HG03520 (cell line): ENCODE measurements around the gene LHX4.

Experiments used
- ATAC-seq: cut with Tn5 transposase; IDR thresholded peaks from one replicate; pipeline ENCODE4 v1.9.1; 2021; ENCODE audit warnings: mild to moderate bottlenecking, moderate library complexity; ENCODE audit not compliant: unreplicated experiment

Gene LHX4

DNA sequence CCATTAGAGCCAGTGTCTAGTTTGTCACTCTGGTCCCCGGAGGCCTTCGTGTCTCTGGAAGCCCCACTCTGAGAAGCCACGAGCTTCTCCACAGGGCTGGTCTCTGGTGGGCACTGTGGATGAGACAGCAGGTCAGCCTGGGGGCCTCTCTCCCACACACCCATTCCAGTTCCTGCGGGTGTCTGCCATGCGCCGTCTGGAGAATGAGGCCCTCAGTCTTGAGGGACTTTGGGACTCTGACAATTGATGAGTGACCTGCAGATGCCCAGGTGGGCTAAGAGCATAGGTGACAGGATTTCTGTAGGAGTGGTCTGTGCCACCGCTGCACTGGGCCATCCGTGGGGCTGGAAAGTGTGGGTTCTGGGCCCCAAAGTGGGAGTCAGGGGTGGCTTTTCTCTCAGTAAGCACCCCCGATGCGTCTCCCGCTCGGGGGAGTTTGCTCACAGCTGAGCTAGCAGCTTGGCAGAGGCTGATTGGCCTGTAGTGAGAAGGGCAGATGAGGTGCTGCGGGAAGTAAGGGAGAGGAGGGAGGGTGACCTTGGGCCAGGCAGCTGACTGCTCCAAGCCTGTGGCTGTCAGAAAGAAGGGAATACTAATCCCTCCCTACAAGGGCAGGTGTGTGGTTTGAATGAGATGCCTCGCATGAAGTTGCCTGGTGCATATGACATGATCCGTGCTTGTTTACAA is 26.4 kb downstream of the LHX4 start:
- no peak for ATAC-seq

DNA sequence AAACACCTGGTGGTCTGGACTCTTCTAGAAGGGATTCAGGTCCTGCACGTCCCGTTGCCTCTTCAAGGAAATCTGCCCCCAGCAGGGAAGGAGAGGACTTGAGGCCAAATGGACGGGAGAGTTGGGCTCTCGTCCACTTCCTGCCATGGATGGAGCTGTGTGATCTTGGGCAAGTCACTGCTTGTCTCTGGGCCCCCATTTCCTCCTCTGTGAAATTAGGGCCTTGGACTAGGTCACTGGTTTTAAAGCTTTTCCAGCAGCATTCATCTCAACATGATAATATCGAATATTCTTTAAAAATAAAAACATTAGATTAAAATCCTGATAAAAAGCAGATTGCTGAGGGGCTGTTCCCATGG is 26.9 kb downstream of the LHX4 start:
- ATAC-seq = no peak

DNA sequence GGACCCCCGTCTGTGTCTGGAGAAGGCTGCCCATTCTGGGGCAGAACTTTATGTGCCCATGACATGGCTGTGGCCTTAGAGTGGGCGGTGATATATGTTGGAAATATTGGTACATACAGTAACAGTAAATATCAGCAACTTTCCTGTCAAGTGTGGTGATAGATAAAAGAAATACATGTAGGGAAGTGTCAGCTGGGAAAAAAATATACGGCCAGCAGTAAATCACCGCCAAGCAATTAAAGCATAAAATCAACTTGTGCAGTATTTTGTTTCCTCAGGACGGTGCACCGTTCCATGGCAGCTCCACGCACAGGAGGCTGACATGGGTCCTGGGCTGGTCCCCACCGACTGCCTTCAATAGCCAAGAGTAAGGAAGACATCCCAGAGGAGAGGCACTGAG is 27.4 kb downstream of the LHX4 start:
- ATAC-seq = no peak

DNA sequence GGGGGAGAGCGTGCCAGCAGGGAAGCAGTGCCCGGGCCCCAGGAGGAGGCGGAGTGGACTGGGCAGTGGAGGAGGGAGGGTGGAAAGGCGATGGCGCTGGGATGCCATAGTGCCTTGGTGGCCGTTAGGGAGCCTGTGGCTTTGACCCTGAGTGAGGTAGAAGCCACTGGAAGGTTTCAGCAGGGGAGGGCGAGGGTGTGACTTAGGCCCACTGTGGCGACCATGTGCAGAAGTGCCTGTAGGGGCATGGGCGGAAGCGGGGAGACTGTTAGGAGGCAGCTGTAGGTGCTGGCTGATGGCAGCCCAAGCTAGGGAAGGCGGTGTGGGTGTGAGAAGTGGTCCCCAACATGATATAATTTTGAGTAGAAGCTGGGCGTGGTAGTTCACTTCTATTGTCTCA is 28.2 kb downstream of the LHX4 start:
- no peak for ATAC-seq

- ATAC-seq = no peak
Observed at GRCh38 chr1:180258935-180259334, 28.9 kb downstream of the LHX4 start.

DNA sequence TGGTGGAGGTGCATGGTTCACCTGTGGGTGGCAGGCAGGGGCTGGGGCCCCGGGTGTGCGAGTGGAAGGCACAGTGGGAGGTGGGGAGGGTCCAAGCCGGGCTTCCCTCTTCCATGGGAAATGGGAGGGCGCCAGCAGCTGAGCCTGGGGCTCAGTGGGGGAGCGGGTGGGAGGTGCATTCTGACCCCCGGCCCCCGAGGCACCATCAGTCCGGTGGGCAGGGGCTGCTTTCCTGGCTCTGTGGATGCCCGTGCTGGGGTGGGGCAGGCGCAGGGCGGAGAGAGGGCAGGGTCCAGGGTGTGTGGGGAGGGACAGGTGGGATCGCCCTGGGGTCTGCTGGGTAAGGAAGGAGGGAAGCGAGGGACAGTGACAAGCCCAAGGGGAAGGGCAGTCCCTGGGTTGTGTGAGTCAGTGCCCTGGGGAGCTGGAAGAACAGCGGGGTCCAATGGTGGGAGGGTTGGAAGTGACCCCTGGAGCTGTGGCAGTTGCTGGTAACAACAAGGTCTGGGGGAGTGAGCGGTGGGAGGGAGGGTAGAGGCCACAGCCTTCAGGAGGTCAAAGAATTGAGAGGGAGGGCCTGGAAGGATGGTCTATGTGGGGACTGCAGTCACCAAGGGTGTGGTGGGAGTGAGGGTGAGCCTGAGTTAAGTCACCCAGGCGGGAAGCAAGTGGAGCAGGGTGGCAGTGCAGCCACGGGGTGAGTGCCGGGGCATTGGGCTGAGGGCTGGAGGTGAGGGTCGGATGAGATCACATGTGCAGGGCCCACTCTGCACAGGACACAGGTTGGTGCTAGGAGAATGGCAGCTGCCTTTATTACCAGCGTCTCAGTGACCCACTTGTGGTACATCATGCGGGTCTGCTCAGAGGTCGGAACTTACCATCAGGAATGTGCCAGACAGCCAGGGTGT is 29.6 kb downstream of the LHX4 start:
- no peak for ATAC-seq

GRCh38 chr1:180260541-180260940 is 30.5 kb downstream of the LHX4 start:
- no peak for ATAC-seq

DNA sequence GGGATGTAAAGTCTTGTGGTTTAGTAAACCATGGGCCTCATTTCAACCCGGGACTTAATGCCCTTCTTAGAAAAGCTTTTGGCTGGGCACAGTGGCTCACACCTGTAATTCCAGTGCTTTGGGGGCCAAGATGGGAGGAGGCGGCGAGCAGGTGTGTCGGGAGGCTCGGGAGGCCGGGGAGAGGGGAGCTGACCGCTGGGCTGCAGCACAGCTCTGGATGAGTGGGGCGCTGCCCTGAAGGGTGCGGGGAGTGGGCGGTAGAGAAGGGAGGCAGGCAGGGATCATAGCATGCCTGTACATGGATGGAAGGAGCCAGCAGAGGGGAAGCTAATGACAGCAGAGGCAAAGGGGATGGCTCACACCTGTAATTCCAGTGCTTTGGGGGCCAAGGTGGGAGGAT is 31.0 kb downstream of the LHX4 start:
- no peak for ATAC-seq

- no peak for ATAC-seq
Observed at GRCh38 chr1:180261524-180262155, 31.6 kb downstream of the LHX4 start.

DNA sequence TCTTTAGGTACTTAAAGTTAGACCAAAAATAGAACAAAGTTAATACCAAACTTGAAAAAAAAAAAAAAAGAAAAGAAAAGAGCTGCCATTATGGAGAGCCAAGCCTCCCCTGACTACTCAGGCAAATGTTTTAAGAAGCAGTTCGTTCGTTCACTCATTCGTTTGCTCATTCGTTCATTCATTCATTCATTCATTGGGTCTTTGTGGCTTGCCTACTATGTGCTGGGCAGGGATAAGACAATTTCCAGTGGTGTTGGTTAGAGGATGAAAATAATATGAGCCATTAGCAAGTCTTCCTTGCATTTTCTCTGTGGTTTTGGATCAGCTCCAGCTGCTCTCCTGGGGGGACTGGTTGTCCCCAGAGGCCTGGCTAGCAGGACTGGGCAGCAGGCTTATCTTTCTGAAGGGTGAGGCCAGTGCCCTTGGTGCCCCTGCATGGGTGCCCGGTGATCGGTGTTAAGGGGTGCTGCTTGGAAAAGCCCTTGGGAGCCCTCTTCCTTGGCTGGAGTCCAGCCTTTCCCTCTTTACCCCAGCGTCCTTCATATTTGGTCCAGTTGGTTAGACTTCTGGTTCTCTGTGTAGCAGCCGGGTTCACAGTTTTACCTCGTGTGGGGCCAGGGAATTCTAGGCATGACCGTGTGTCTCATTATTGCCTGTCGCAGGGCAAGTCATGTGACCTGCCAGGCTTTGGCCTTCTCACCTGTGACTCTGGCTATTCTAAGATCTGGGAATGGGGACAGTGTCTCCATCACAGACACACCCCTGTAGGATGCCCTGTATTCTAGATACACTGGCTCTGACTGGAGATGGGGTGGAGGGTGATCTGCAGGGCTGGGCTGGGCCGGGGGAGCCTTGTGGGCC is 32.8 kb downstream of the LHX4 start:
- ATAC-seq = no peak

DNA sequence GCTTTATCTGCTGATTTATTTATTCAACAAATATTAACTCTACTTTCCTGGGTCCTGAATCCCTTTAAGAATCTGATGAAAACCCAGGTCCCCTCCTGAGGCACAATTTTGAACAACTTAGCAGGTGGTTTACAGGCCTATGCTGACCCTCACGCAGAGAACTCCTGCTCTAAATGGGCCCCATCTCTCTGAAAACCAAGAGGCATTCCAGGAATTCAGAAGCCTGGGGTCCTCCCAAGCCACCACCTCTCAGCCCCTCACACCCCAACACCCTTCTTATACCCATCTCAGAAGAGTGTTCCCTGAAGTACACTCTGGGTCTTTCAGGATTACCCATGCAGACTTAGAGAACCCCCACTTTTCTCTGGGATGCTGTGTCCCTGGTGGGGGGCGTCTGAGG is 34.5 kb downstream of the LHX4 start:
- no peak for ATAC-seq

- ATAC-seq = no peak
Observed at GRCh38 chr1:180265201-180265600, 35.1 kb downstream of the LHX4 start.

GRCh38 chr1:180265871-180266270 is 35.8 kb downstream of the LHX4 start:
- no peak for ATAC-seq

- ATAC-seq = no peak
Observed at GRCh38 chr1:180266275-180267210, 36.5 kb downstream of the LHX4 start.

- ATAC-seq = no peak
Observed at GRCh38 chr1:180267211-180267561, 37.1 kb downstream of the LHX4 start.

- ATAC-seq = no peak
Observed at GRCh38 chr1:180267761-180268555, 37.9 kb downstream of the LHX4 start.

DNA sequence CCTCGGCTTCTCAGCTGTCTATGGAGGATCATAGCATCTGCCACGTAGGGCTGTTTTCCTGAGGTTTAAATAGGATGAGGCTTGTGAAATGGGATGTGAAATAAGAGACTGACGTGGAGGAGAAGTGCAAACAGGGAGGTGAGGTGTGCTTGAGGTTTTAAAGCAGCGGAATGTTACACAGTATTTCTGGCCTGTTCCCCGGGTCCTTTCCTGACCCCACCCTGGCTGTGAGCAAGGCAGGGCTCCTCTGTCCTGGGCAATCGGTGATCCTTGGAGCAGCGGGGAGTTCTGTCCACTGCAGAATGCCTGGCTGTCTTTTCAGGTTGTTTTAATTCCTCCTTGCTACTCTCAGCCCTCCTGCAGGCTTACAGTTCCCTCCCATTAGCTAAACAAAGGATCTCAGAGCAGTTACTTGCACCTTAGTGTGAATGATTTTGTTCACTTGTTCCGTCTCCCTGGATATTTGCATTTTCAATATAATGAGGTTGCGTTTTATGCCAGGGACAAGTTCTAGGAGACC is 38.6 kb downstream of the LHX4 start:
- no peak for ATAC-seq

DNA sequence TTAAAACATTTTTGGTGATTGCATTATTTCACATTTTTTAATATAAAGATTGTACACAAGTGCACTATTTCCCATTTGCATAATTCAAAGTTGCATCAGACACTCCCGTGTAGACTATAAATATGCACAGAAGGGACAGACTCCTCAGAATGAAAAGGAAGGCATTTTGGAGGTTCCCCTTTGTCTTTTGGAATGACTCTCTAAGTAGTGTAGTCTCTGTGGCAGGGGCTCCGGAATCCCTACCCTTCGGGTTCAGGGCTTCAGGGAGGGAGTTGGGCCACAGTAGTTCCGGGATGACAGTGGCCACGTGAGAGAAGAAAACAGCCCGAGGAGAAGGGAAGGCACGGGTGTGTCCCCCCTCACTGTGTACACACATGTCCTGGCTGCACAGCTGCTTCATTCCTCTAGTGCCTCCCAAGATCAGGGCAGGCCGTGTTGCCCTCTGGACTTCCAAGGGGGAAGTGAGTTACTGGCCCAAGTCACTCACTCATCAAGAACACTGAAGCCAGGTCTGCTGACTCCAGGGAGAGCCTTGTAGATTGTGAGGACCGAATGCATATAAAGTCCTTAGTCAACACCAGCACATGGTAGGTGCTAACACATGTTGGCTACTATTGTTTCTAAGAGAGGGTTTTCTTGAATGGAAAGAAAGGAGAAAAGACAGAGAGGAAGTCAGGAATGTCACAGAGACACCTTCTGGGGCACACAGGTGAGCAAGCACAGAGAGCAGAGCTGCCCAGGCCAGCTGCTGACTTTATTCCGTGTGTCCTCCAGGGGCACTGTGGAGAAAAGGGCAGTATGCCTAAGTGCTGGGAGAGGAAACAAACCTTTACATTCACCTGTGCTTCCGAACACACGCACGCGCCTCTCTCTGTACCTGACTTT is 39.8 kb downstream of the LHX4 start:
- ATAC-seq = no peak
